KOPT-K1 (cell line): ENCODE measurements around the gene DLX2.

Source experiments
- H3K27ac ChIP-seq: fragments of 200-600 bp; sonication (generic); 2 replicates; pipeline ENCODE4 v1.5.1; 2016; ENCODE audit warnings: antibody characterized with exemption, mild to moderate bottlenecking, low read depth, low read length; ENCODE audit not compliant: poor library complexity, severe bottlenecking
- H3K36me3 ChIP-seq: fragments of 200-600 bp; sonication (generic); 2 replicates; pipeline ENCODE4 v1.5.1; 2017; ENCODE audit warnings: antibody characterized with exemption, mild to moderate bottlenecking, low read length, moderate library complexity; ENCODE audit not compliant: insufficient read depth
- H3K9me3 ChIP-seq: fragments of 200-600 bp; sonication (generic); 2 replicates; pipeline ENCODE4 v1.5.1; 2017; ENCODE audit warnings: antibody characterized with exemption, low read length, mild to moderate bottlenecking; ENCODE audit not compliant: insufficient read depth, poor library complexity, severe bottlenecking

DLX2 gene

GRCh38 chr2:172091000-172091641, 11.6 kb downstream of the DLX2 start:
- Histone ChIP-seq H3K36me3 (no peaks in the 10 kb centered on the region), H3K9me3 (no peaks in the 10 kb centered on the region), H3K27ac (no peak overlapping the region)

DNA sequence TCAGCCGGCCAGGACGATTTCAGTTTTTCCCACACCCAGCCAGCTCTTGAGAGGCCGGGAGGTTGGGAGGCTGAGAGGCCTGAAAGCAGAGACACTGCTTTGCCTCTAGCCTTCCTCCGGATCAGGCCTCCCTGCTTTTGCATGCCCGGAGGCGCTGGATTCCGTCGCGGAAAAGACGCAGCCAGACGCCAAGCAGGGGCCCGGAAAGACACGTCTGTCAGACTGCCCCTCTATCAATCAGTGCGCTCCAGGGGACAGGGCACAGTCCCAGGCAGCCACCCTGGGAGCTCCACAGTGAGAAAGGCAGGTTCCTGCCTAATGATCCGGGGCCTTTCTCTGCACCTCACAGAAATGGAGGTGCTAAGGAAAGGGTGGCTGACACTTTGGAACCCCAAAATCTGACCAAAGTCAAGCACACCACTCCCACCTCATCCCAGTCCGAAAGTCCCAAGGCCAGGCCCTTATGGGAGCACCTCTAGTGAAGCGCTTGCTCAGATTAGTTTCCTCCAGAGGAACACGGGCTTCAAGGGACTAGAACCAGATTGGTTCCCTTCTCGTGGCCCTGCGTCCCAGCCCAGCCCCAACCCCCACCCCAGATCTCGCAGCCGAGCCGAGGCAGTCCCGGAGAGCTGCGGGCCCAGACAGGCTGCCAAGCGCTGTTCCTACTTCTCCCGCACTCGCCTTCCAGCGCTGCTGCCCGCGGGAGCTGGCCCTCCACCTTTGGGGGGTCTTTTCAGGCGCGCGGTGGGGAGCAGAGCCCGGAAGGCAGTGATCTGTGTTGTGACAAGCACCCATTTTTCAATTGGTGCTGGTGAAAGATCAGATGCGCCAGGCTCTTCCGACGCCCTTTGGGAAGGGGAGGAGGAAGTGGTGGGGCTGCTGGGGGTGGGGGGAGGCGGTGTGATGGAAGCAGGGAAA, 12.4 kb downstream of the DLX2 start:
- Histone ChIP-seq H3K27ac (no peak overlapping the region), H3K9me3 (no peaks in the 10 kb centered on the region), H3K36me3 (no peaks in the 10 kb centered on the region)

- Histone ChIP-seq H3K27ac (no peak overlapping the region), H3K9me3 (no peaks in the 10 kb centered on the region), H3K36me3 (no peaks in the 10 kb centered on the region)
Measured at GRCh38 chr2:172089633-172090032, 13.1 kb downstream of the DLX2 start.

DNA sequence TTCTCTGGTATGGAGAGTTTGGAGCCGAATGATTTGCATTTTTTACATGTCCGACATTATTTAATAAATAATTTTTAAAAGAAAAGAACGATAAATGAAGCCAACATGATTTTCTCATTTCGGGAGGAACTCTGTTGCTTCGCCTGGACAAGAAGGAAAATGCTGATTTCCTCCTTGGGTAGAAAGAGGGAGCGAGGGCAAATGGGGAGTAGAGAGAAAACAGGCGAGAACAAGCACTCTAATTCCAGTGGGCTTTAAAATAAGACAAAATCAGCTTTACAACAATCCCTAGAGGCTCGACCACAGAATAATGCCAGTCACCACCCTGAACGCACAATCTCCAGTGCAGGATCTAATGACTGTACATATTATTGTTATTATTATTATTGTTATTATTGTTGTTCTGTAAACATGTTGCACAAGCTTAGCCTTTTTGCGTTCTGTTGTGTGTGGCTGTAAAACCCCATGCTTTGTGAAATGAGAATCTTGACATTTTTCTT, 13.6 kb downstream of the DLX2 start:
- Histone ChIP-seq H3K36me3 (no peaks in the 10 kb centered on the region), H3K27ac (no peak overlapping the region), H3K9me3 (no peaks in the 10 kb centered on the region)

DNA sequence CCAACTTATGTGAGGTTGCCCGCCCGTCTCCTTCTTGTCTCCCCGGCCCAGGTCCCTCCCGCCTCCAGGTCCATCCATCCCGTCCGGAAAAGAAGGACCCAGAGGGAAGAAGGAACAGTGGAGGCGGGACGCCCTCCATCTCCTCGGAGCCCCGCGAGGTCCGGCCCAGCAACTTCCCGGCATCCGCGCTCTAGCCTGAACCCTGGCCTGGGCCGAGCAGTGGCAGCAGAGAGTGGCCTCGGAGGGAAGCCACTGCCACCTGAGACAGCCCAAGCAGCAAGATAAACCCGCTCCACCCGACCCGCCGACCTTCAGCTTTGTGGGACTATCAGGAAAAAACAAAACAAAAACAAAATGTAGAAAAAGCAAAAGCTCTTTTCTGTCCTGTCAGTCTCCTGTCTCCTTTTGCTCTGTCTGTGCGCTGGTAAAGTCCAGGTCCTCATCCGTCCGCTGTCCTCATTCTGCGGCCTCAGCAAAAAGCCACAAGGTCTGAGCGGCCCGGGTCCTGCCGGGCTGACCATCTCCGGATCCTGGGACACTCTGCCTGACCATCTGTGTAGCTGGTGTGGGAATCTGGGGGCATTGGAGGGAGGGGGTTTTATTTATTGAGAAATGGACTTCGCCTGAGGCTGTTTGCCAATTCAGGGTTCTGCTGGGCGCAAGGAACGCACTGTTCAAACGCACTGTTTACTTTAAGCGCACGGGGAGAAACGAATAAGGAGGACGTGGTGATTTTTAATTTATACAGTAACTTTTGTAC, 14.3 kb downstream of the DLX2 start:
- H3K27ac ChIP-seq: no peak overlapping the region
- H3K9me3 ChIP-seq: no peaks in the 10 kb centered on the region
- no peaks in the 10 kb centered on the region for H3K36me3 ChIP-seq

DNA sequence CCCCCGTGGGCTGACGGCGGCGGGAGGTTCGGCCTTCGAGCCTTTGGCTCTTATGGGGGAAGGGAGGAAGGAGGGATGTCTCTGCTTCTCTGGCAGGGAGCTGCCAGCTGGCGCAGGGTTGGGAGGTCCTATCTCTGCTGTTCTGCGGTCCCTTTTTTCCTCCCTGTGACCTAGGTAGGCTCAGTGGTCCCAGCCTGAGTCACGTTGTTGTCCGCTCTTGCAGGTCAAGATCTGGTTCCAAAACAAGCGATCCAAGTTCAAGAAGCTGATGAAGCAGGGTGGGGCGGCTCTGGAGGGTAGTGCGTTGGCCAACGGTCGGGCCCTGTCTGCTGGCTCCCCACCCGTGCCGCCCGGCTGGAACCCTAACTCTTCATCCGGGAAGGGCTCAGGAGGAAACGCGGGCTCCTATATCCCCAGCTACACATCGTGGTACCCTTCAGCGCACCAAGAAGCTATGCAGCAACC, 14.9 kb downstream of the DLX2 start:
- no peak overlapping the region for H3K27ac ChIP-seq
- H3K36me3 ChIP-seq: no peaks in the 10 kb centered on the region
- H3K9me3 ChIP-seq: no peaks in the 10 kb centered on the region

DNA sequence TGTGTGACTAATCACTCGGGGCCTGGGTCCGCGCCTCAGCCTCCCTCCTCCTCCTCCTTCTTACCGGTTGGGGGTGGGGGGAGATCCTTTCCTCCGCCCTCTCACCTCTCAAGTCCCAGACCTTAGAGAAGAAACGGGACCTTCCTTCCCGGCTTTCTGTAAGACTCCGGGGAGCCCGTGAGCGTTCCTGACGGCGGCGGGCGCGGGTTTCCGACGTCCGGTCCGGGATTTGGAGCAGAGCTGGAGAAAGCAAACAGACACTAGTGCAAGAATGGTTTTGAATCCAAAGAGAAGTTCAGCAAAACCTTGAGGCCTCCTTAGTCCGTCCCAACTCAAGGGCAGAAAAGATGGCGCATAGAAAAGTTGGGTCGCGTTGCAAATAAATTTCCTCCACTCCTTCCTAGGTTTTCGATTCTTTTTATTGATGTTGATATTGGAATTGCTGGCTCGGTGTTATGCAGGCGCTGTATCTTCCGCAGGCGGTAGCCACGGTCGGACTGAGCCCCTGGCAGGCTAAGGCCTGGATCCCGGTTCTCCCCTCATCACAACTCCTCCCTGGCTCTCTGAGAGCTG, 15.4 kb downstream of the DLX2 start:
- no peaks in the 10 kb centered on the region for H3K36me3 ChIP-seq
- H3K9me3 ChIP-seq: no peaks in the 10 kb centered on the region
- H3K27ac ChIP-seq: no peak overlapping the region

- H3K36me3 ChIP-seq: no peaks in the 10 kb centered on the region
- H3K9me3 ChIP-seq: no peaks in the 10 kb centered on the region
- no peak overlapping the region for H3K27ac ChIP-seq
Measured at GRCh38 chr2:172086241-172087206, 16.2 kb downstream of the DLX2 start.

DNA sequence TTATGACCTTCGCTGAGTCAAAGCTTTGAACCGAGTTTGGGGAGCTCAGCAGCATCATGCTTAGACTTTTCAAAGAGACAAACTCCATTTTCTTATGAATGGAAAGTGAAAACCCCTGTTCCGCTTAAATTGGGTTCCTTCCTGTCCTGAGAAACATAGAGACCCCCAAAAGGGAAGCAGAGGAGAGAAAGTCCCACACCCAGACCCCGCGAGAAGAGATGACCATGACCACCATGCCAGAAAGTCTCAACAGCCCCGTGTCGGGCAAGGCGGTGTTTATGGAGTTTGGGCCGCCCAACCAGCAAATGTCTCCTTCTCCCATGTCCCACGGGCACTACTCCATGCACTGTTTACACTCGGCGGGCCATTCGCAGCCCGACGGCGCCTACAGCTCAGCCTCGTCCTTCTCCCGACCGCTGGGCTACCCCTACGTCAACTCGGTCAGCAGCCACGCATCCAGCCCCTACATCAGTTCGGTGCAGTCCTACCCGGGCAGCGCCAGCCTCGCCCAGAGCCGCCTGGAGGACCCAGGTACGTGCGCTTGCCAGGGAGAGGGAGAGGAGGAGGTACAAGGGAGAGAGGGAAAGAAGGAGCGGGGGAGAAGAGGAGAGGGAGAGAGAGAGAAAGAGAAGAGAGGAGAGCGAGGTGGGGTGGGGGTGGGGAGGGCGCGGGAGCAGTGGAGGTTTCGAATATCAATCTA, 17.1 kb downstream of the DLX2 start, which contains the start of gene DLX1:
Gene DLX1, plus strand, starts transcription at position 48 of the 700 bp plus-strand sequence. Its CDS starts 171 bp downstream, at position 219.
- Histone ChIP-seq H3K27ac (no peak within 1 kb of the TSS), H3K36me3 (no peaks in the 10 kb centered on the region), H3K9me3 (no peaks in the 10 kb centered on the region)

GRCh38 chr2:172084645-172085459, 17.8 kb downstream of the DLX2 start:
- no peaks in the 10 kb centered on the region for H3K36me3 ChIP-seq
- no peaks in the 10 kb centered on the region for H3K9me3 ChIP-seq
- no peak overlapping the region for H3K27ac ChIP-seq

DNA sequence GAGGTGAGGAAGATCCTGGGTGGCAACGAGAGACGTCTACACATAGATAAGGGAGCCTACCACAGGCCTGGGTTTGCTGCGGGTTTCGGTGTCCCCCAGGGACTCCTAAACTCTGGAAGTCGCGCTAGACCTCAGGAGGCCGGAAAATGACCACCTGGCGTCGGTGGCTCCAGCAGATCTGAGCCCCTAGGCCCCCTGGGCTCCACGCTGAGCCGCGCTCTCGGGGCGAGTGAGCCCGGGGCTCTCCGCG, 18.4 kb downstream of the DLX2 start:
- H3K27ac ChIP-seq: no peak overlapping the region
- no peaks in the 10 kb centered on the region for H3K9me3 ChIP-seq
- no peaks in the 10 kb centered on the region for H3K36me3 ChIP-seq

GRCh38 chr2:172083628-172084394, 18.9 kb downstream of the DLX2 start:
- no peaks in the 10 kb centered on the region for H3K9me3 ChIP-seq
- no peak overlapping the region for H3K27ac ChIP-seq

More at GRCh38 chr2:172083628-172084394, 18.9 kb downstream of the DLX2 start:
- H3K36me3 ChIP-seq: no peaks in the 10 kb centered on the region
